HCT116 (cell line): Measurements from ENCODE around the gene PRKCD.

ENCODE experiments used
- CTCF ChIP-seq, 3 experiments: fragments of 200-600 bp in 1 of 3; sonication (generic) in 1 of 3; IDR thresholded peaks in 2 of 3; conservative IDR thresholded peaks in 1 of 3; 2 replicates each; pipeline ENCODE4 v1.5.1; 2012 to 2017; ENCODE audit warnings: low read depth in 2 of 3, low read length in 2 of 3, antibody characterized with exemption in 1 of 3, borderline replicate concordance in 1 of 3, control low read depth in 1 of 3, mild to moderate bottlenecking in 1 of 3, mixed read lengths in 1 of 3, mixed run types in 1 of 3, moderate library complexity in 1 of 3; ENCODE audit not compliant: insufficient read depth in 1 of 3
- POLR2A ChIP-seq: IDR thresholded peaks from 2 replicates; pipeline ENCODE4 v1.7.0; 2011; ENCODE audit warnings: borderline replicate concordance; ENCODE audit not compliant: insufficient read depth, insufficient read length; ENCODE audit errors: extremely low read depth

GRCh38 chr3:53239800-53240199 lies 78.8 kb downstream of the PRKCD start:
- no peak for TF ChIP-seq POLR2A
- no peak for TF ChIP-seq CTCF (IDR thresholded peaks at IDR 0.05 in 2 of 3, conservative IDR thresholded peaks at IDR 0.05 in 1 of 3; ENCODE audit: borderline replicate concordance in 1 of 3, insufficient read depth in 1 of 3, low read depth in 2 of 3, low read length in 2 of 3)
